Psoas muscle (tissue), 8 donors: ENCODE measurements around the gene GHITM. TPM values are rescaled to one million over a fixed set of nuclear protein-coding genes. Genes with fewer than 3 reads are reported as not detected.
A peak's percentile ranks its signal among the peaks of the same experiment; 100 is the strongest.
"Not testable (repeated sequence)": the region's sequence is repeated elsewhere in the genome, so short reads cannot be mapped to it uniquely, and the experiment has no call there.

ENCODE experiments used
- ATAC-seq, 4 donors: fragments of 200-7000 bp; cut with Tn5 transposase; one replicate each; pipeline ENCODE4 v1.9.1; 2020; ENCODE audit warnings: moderate library complexity in 3 of 4, mild to moderate bottlenecking in 2 of 4
- DNase-seq, 2 donors: peaks; one replicate each; pipeline ENCODE4 v3.0.0-alpha.2; 2020
- H3K27ac ChIP-seq: fragments of 200-600 bp; one replicate; pipeline ENCODE4 v1.8.0; 2022
- H3K27me3 ChIP-seq, 3 donors: fragments of 200-600 bp in 1 of 3; one replicate each; pipeline versions ENCODE4 v1.6.1 to v1.8.0; 2013 to 2022; ENCODE audit warnings: low read length in 2 of 3, mild to moderate bottlenecking in 2 of 3, moderate library complexity in 1 of 3; ENCODE audit not compliant: insufficient read depth in 3 of 3
- H3K36me3 ChIP-seq, 2 donors: fragments of 200-600 bp in 1 of 2; one replicate each; pipeline versions ENCODE4 v1.6.1 to v1.8.0; 2013 to 2022; ENCODE audit warnings: low read depth in 1 of 2, mild to moderate bottlenecking in 1 of 2, moderate library complexity in 1 of 2; ENCODE audit not compliant: insufficient read depth in 1 of 2
- H3K4me1 ChIP-seq: fragments of 200-600 bp; one replicate; pipeline ENCODE4 v1.8.0; 2022
- H3K4me3 ChIP-seq: fragments of 200-600 bp; one replicate; pipeline ENCODE4 v1.8.0; 2022; ENCODE audit warnings: mild to moderate bottlenecking
- H3K9me3 ChIP-seq: fragments of 200-600 bp; one replicate; pipeline ENCODE4 v1.8.0; 2022
- CTCF ChIP-seq: fragments of 200-600 bp; IDR thresholded peaks from one replicate; pipeline ENCODE4 v1.8.0; 2022; ENCODE audit warnings: antibody characterized with exemption
- WGBS, 3 donors: extraction: QIAGEN DNeasy Blood & Tissue Kit; methylation state at CpG; one replicate each; pipeline versions ENCODE4 v1.1.6 to v1.1.7; 2013; 5-methylcytosine and 5-hydroxymethylcytosine counted together
- intact Hi-C, 2 donors: fragments of 100-400 bp; cut with DNase I; formaldehyde crosslinking; loops; one replicate each; pipeline versions ENCODE4 v1.11.0 to v1.14.2; 2022
- polyA plus RNA-seq, 3 donors: library from polyadenylated mRNA; stranded (reverse); fragments of 200-250 nt; gene quantifications; one replicate each; pipeline ENCODE4 v1.2.3, GENCODE V29; 2013
- total RNA-seq, 4 donors: library from RNA; stranded (reverse); fragmentation: NEBNext Ultra II Directional in 2 of 4; extraction: Animal tissue kit (Norgen Biotek cat#: 25700) in 2 of 4; gene quantifications; one replicate each; pipeline versions ENCODE4 v1.2.1 to v1.2.4, GENCODE V29; 2021 to 2023
- donor health status: healthy with polysubstance abuse.
- donor health status: DM: no; HTN: no; CAD: no; lungs with moderate emphysema.
- donor health status: Bipolar disorder and iron deficiency.
- donor health status: healthy.
- donor health status: DM: yes; HTN: yes; CAD: no.
- donor health status: DM: no; HTN: no; CAD: no.
- donor health status: DM: no; HTN: no; CAD: no.
- donor health status: DM: yes; HTN: yes; CAD: no.

The GHITM gene
- total and polyA plus RNA-seq, 7 donors = 230 to 633 (median 265) TPM

GRCh38 chr10:84179059-84179710, 39.9 kb downstream of the GHITM start:
- Histone ChIP-seq H3K4me3 (no peak overlapping the region), H3K9me3 (no peaks in the 10 kb centered on the region), H3K27ac (no peak overlapping the region), H3K27me3 (peaks cover 0 to 5% (median 0%) of the 10 kb centered on the region in 3 donors), H3K4me1 (no peaks in the 10 kb centered on the region), H3K36me3 (no peaks in the 10 kb centered on the region)
- ATAC-seq (peak in 2 of 4 donors; percentile 30 to 41), DNase-seq (no peak)
- no peak for TF ChIP-seq CTCF
- WGBS, 3 donors = 27 to 45% (median 28%) methylated on average over 12 of the region's 12 CpGs
- intact Hi-C loops = no loop called here

- H3K9me3 ChIP-seq, H3K27ac ChIP-seq, H3K36me3 ChIP-seq, H3K27me3 ChIP-seq, H3K4me3 ChIP-seq, intact Hi-C loops, DNase-seq, ATAC-seq, H3K4me1 ChIP-seq: not testable (repeated sequence)
- 82 to 91% (median 90%) methylated on average over 15 to 19 of the region's 22 CpGs for WGBS, 3 donors
Measured at GRCh38 chr10:84180386-84180785, 41.1 kb downstream of the GHITM start.

- no peaks in the 10 kb centered on the region for H3K36me3 ChIP-seq
- no peak for ATAC-seq
- H3K9me3 ChIP-seq = no peaks in the 10 kb centered on the region
- H3K4me1 ChIP-seq = no peaks in the 10 kb centered on the region
- H3K27me3 ChIP-seq = peaks cover 0 to 5% (median 0%) of the 10 kb centered on the region in 3 donors
- intact Hi-C loops = no loop called here
- TF ChIP-seq CTCF = no peak
- WGBS, 3 donors = 71 to 93% (median 84%) methylated on average over 5 of the region's 5 CpGs
- H3K27ac ChIP-seq = no peak overlapping the region
- DNase-seq = no peak
- H3K4me3 ChIP-seq = no peak overlapping the region
Measured at GRCh38 chr10:84181631-84182030, 42.3 kb downstream of the GHITM start.

GRCh38 chr10:84184517-84184916, 45.2 kb downstream of the GHITM start:
- DNase-seq (no peak), ATAC-seq (no peak)
- no peaks in the 10 kb centered on the region for H3K4me1 ChIP-seq
- no peaks in the 10 kb centered on the region for H3K36me3 ChIP-seq
- no peak for TF ChIP-seq CTCF
- intact Hi-C loops = no loop called here
- H3K9me3 ChIP-seq = no peaks in the 10 kb centered on the region
- H3K27me3 ChIP-seq = peaks cover 0 to 2% (median 2%) of the 10 kb centered on the region in 3 donors
- no peak overlapping the region for H3K4me3 ChIP-seq
- WGBS, 3 donors = 61 to 72% (median 67%) methylated on average over 4 of the region's 4 CpGs
- no peak overlapping the region for H3K27ac ChIP-seq

GRCh38 chr10:84185526-84186175, 46.3 kb downstream of the GHITM start:
- intact Hi-C loops = no loop called here
- H3K36me3 ChIP-seq = no peaks in the 10 kb centered on the region
- ATAC-seq (no peak), DNase-seq (no peak)
- 63 to 73% (median 73%) methylated on average over 11 of the region's 11 CpGs for WGBS, 3 donors
- H3K27ac ChIP-seq = no peak overlapping the region
- TF ChIP-seq CTCF = no peak
- H3K4me1 ChIP-seq = no peaks in the 10 kb centered on the region
- H3K9me3 ChIP-seq = no peaks in the 10 kb centered on the region
- H3K4me3 ChIP-seq = no peak overlapping the region
- peaks cover 0 to 2% (median 2%) of the 10 kb centered on the region in 3 donors for H3K27me3 ChIP-seq
